GM12878 (cell line): ENCODE measurements around the gene ADAP1.

Experiments
- ESRRA ChIP-seq: IDR thresholded peaks from 2 replicates; pipeline ENCODE4 v1.6.1; 2012; ENCODE audit warnings: mild to moderate bottlenecking, low read length, improper control_type of control experiment
- EZH2 ChIP-seq: IDR thresholded peaks from 2 replicates; pipeline ENCODE4 v1.6.1; 2012; ENCODE audit warnings: low read depth, mild to moderate bottlenecking, control low read depth, inconsistent platforms, low read length, borderline replicate concordance; ENCODE audit not compliant: control insufficient read depth
- FOXM1 ChIP-seq: IDR thresholded peaks from 2 replicates; pipeline ENCODE4 v1.6.1; 2012; ENCODE audit warnings: low read depth, mild to moderate bottlenecking, inconsistent platforms, low read length, moderate library complexity
- POLR2AphosphoS5 ChIP-seq: IDR thresholded peaks from 2 replicates; pipeline ENCODE4 v1.6.1; 2011; ENCODE audit warnings: mild to moderate bottlenecking, low read length, inconsistent platforms
- TF ChIP-seq, protein P1 (sequence below), 3 experiments: IDR thresholded peaks in 2 of 3; conservative IDR thresholded peaks in 1 of 3; 2 replicates each; pipeline ENCODE4 v1.5.1; 2011; ENCODE audit warnings: low read depth in 3 of 3, low read length in 3 of 3, mild to moderate bottlenecking in 3 of 3, control low read depth in 2 of 3, moderate library complexity in 2 of 3, inconsistent platforms in 1 of 3, mixed read lengths in 1 of 3; ENCODE audit not compliant: control insufficient read depth in 2 of 3, insufficient read depth in 1 of 3; ENCODE audit errors: extremely low read depth in 1 of 3

DNA sequence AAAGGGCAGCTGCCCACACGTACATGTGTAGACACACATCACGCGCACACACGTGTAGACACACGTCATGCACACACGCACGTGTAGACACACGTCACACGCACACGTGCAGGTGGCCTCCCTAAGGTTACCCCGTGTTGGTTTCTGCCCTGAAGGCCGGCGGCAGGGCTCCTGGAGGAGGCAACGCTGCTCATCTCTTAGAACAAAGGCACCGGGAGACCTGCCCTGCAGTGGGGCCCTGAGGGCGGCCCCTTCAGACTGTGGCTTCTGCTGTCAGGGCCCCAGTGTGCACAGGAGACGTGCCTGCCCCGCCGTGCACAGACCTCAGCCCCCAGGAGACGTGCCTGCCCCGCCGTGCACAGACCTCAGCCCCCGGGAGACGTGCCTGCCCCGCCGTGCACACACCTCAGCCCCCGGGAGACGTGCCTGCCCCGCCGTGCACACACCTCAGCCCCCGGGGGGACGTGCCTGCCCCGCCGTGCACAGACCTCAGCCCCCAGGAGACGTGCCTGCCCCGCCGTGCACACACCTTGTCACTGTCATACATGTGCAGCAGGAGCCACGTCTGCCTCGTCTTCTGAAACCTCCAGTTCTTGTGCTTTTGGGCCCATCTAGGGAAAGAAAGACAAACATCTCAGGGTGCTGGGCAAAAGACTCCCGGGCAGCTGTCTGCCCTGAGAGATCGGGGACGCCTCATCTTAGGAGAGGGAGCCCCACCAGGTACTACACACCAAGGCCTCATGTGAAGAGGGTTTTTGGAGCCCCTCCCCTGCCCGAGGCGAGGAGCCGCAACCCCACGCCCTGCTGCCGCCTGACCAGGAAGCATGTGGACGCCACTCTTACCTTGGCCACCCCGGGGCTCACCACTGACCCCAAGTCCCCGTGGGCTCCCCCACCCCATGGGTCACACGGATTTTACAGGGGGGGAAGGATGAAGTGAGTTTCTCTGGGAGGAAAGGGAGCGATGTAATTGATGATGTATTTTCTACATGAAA is 45.8 kb upstream of the ADAP1 start:
- TF ChIP-seq POLR2AphosphoS5, result no peak
- TF ChIP-seq FOXM1, result no peak
- no peak for TF ChIP-seq ESRRA
- TF ChIP-seq, protein P1, sequence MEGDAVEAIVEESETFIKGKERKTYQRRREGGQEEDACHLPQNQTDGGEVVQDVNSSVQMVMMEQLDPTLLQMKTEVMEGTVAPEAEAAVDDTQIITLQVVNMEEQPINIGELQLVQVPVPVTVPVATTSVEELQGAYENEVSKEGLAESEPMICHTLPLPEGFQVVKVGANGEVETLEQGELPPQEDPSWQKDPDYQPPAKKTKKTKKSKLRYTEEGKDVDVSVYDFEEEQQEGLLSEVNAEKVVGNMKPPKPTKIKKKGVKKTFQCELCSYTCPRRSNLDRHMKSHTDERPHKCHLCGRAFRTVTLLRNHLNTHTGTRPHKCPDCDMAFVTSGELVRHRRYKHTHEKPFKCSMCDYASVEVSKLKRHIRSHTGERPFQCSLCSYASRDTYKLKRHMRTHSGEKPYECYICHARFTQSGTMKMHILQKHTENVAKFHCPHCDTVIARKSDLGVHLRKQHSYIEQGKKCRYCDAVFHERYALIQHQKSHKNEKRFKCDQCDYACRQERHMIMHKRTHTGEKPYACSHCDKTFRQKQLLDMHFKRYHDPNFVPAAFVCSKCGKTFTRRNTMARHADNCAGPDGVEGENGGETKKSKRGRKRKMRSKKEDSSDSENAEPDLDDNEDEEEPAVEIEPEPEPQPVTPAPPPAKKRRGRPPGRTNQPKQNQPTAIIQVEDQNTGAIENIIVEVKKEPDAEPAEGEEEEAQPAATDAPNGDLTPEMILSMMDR (IDR thresholded peaks at IDR 0.05 in 2 of 3, conservative IDR thresholded peaks at IDR 0.05 in 1 of 3; ENCODE audit: control insufficient read depth in 2 of 3, extremely low read depth in 1 of 3, insufficient read depth in 1 of 3, low read depth in 3 of 3, low read length in 3 of 3), result no peak
- TF ChIP-seq EZH2, result no peak
